Liver (tissue), 9 donors: Measurements from ENCODE around the gene ASIC4. TPM values are rescaled to one million over a fixed set of nuclear protein-coding genes. Genes with fewer than 3 reads are reported as not detected.

Experiments
- DNase-seq: peaks from one replicate; pipeline ENCODE4 v3.0.0-alpha.2; 2017; ENCODE audit warnings: low spot score
- H3K27ac ChIP-seq, 2 donors: one replicate each; pipeline ENCODE4 v1.7.0; 2013; ENCODE audit warnings: inconsistent platforms in 2 of 2, low read length in 2 of 2, control low read depth in 1 of 2, low read depth in 1 of 2, mild to moderate bottlenecking in 1 of 2
- H3K27me3 ChIP-seq, 4 donors: one replicate each; pipeline versions ENCODE4 v1.6.1 to v1.7.0; 2013; ENCODE audit warnings: low read length in 3 of 4, inconsistent platforms in 1 of 4, mild to moderate bottlenecking in 1 of 4, moderate library complexity in 1 of 4; ENCODE audit not compliant: control insufficient read depth in 4 of 4, insufficient read depth in 4 of 4
- H3K36me3 ChIP-seq, 4 donors: one replicate each; pipeline versions ENCODE4 v1.6.1 to v1.7.0; 2013; ENCODE audit warnings: low read length in 3 of 4, mild to moderate bottlenecking in 3 of 4, low read depth in 1 of 4, moderate library complexity in 1 of 4; ENCODE audit not compliant: control insufficient read depth in 4 of 4, insufficient read depth in 3 of 4
- H3K4me1 ChIP-seq, 4 donors: one replicate each; pipeline versions ENCODE4 v1.6.1 to v1.7.0; 2013; ENCODE audit warnings: low read length in 3 of 4, mild to moderate bottlenecking in 3 of 4, moderate library complexity in 1 of 4; ENCODE audit not compliant: control insufficient read depth in 4 of 4, insufficient read depth in 4 of 4
- H3K4me3 ChIP-seq, 3 donors: one replicate each; pipeline versions ENCODE4 v1.6.1 to v1.7.0; 2013; ENCODE audit warnings: low read length in 3 of 3, control low read depth in 1 of 3, low read depth in 1 of 3, mild to moderate bottlenecking in 1 of 3
- H3K9ac ChIP-seq, 2 donors: one replicate each; pipeline ENCODE4 v1.7.0; 2013; ENCODE audit warnings: low read length in 2 of 2, mild to moderate bottlenecking in 2 of 2, moderate library complexity in 2 of 2, control low read depth in 1 of 2, low read depth in 1 of 2
- H3K9me3 ChIP-seq, 4 donors: one replicate each; pipeline versions ENCODE4 v1.6.1 to v1.7.0; 2013; ENCODE audit warnings: low read length in 3 of 4; ENCODE audit not compliant: control insufficient read depth in 4 of 4
- CTCF ChIP-seq: fragments of 150-350 bp; IDR thresholded peaks from 2 replicates; pipeline ENCODE4 v1.5.1; 2017; ENCODE audit warnings: improper control_type of control experiment, low read depth, low read length; ENCODE audit not compliant: missing input control
- EGR1 ChIP-seq, 2 donors: IDR thresholded peaks; 2 replicates each; pipeline ENCODE4 v1.6.1; 2016 to 2018; ENCODE audit warnings: antibody characterized with exemption in 2 of 2, low read depth in 2 of 2
- FOXA2 ChIP-seq: IDR thresholded peaks from 2 replicates; pipeline ENCODE4 v1.6.1; 2016; ENCODE audit warnings: antibody characterized with exemption
- HNF4A ChIP-seq, 2 donors: conservative IDR thresholded peaks; 2 replicates each; pipeline ENCODE4 v1.6.1; 2016; ENCODE audit warnings: antibody characterized with exemption in 2 of 2, mild to moderate bottlenecking in 2 of 2
- HNF4G ChIP-seq: IDR thresholded peaks from 2 replicates; pipeline ENCODE4 v1.6.1; 2016; ENCODE audit warnings: antibody characterized with exemption
- JUND ChIP-seq, 2 donors: IDR thresholded peaks; 2 replicates each; pipeline ENCODE4 v1.6.1; 2016; ENCODE audit warnings: antibody characterized with exemption in 2 of 2
- MAX ChIP-seq: IDR thresholded peaks from 2 replicates; pipeline ENCODE4 v1.6.1; 2016; ENCODE audit warnings: antibody characterized with exemption
- NR2F2 ChIP-seq: IDR thresholded peaks from 2 replicates; pipeline ENCODE4 v1.6.1; 2016; ENCODE audit warnings: antibody characterized with exemption
- RAD21 ChIP-seq, 2 donors: IDR thresholded peaks; 2 replicates each; pipeline ENCODE4 v1.6.1; 2016; ENCODE audit warnings: antibody characterized with exemption in 2 of 2, mild to moderate bottlenecking in 2 of 2
- RXRA ChIP-seq, 2 donors: IDR thresholded peaks; 2 replicates each; pipeline ENCODE4 v1.6.1; 2017 to 2018; ENCODE audit warnings: antibody characterized with exemption in 2 of 2, mild to moderate bottlenecking in 1 of 2
- TAF1 ChIP-seq: conservative IDR thresholded peaks from 2 replicates; pipeline ENCODE4 v1.6.1; 2016; ENCODE audit warnings: antibody characterized with exemption, mild to moderate bottlenecking
- YY1 ChIP-seq: IDR thresholded peaks from 2 replicates; pipeline ENCODE4 v1.6.1; 2016; ENCODE audit warnings: antibody characterized with exemption, mild to moderate bottlenecking
- WGBS: extraction: QIAGEN DNeasy Blood & Tissue Kit; methylation state at CpG from one replicate; pipeline ENCODE4 v1.1.7; 2013; 5-methylcytosine and 5-hydroxymethylcytosine counted together
- polyA plus RNA-seq, 2 donors: library from polyadenylated mRNA; stranded (reverse) in 1 of 2; unstranded in 1 of 2; fragments of 200-250 nt in 1 of 2; fragments of >200 nt in 1 of 2; fragmentation: Nextera tagmentation in 1 of 2; extraction: Ambion mirVana in 1 of 2; gene quantifications; one replicate each; pipeline versions ENCODE4 v1.2.1 to v1.2.3, GENCODE V29; 2013 to 2015
- total RNA-seq, 2 donors: library from RNA; depleted of rRNA; stranded (reverse); fragments of >200 nt; gene quantifications; one replicate each; pipeline ENCODE4 v1.2.3, GENCODE V29; 2014
- TF ChIP-seq, protein P1 (sequence below): IDR thresholded peaks from 2 replicates; pipeline ENCODE4 v1.6.1; 2016; ENCODE audit warnings: antibody characterized with exemption
- TF ChIP-seq, protein P2 (sequence below): IDR thresholded peaks from 2 replicates; pipeline ENCODE4 v1.6.1; 2016; ENCODE audit warnings: antibody characterized with exemption
- donor health status: healthy.
- donor health status: healthy.
- donor health status: healthy.
- donor health status: healthy.
- donor health status: healthy.

Gene ASIC4
- total and polyA plus RNA-seq, 4 donors, result 0.08 to 1.5 TPM; not detected in 2

DNA sequence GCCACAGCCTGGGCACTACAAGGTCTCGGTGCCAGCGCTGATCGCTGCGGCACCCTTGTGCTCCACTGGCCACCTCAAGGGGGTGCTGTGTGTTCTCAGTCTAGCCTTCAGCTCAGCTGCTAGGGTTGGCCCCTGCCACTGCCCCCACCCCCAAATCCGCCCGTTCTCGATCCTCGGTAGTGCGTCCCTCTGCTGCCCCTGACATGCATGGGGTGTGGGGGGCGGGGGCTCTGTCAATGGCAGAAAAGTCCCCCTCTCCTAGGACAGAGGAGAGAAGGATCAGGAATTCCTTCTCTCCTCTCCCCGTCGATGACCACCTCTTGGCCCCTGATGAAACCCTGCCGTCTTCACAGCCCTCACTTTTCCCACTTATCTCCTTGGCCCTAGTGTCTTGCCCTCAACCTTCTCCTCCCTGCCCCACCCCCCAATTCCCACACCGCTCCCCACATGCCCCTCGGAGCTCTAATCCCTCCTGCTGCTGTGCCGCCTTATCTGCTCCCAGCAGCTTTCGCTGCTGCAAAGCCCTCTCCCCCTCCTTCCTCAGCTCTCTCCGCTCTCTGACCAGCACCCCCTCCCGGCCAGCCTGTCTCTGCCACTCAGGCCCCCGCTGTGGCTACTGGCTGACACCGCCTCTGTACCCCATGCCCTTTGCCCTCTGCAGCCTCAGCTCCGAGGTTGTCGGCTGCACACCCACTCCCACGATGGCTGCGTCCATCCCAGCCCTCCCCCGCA lies 4.3 kb upstream of the ASIC4 start:
- no peak overlapping the region for H3K4me3 ChIP-seq
- no peak overlapping the region for H3K27ac ChIP-seq
- H3K9me3 ChIP-seq, result no peaks in the 10 kb centered on the region
- peaks cover 0 to 13% (median 7%) of the 10 kb centered on the region in 4 donors for H3K36me3 ChIP-seq
- H3K4me1 ChIP-seq, result peaks cover 0 to 9% (median 6%) of the 10 kb centered on the region in 4 donors
- TF ChIP-seq RXRA (IDR thresholded peaks at IDR 0.05) (no peak), HNF4A (conservative IDR thresholded peaks at IDR 0.05) (no peak), CTCF (peak; percentile 45), EGR1 (IDR thresholded peaks at IDR 0.05; ENCODE audit: low read depth in 2 of 2) (no peak)
- WGBS, result 1% methylated on average over 26 of the region's 26 CpGs
- DNase-seq, result peak; percentile 83
- no peaks in the 10 kb centered on the region for H3K27me3 ChIP-seq
- H3K9ac ChIP-seq, result no peak overlapping the region

DNA sequence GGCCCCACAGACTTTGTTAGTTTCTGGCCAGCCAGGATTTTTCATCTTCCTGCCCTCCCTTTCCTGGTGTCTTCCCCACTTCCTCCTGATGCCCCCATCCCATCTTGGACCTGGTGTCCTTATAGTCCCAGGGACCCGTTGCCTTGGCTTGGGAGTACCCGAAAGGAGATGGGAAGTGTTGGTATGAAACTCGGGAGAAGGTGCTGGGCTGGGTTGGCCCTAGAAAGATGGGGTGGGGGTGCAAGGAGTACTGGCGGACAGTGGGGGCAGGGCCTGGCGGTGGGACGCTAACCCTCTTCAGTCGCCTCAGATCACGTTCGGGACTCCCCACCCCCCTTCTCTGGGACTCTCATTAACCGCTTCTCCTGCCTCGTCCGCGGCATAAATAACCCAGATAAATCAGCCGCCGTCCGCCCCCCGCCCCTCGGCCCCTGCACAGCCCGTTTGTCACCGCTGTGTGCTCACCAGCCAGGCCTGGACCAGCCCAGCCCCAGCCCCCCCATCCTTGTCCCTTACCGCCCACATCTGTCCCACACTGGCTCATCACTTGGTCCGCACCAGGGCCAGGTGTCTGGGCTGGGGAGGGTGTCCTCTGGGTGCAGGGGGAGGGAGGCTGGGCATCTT lies 3.7 kb upstream of the ASIC4 start:
- Histone ChIP-seq H3K27ac (no peak overlapping the region), H3K4me1 (peaks cover 0 to 9% (median 6%) of the 10 kb centered on the region in 4 donors), H3K27me3 (no peaks in the 10 kb centered on the region), H3K36me3 (peaks cover 0 to 8% (median 5%) of the 10 kb centered on the region in 4 donors), H3K9me3 (no peaks in the 10 kb centered on the region), H3K4me3 (no peak overlapping the region), H3K9ac (no peak overlapping the region)
- TF ChIP-seq HNF4A (conservative IDR thresholded peaks at IDR 0.05) (no peak), NR2F2 (no peak), CTCF (no peak), MAX (no peak), FOXA2 (no peak), JUND (IDR thresholded peaks at IDR 0.05) (no peak), YY1 (no peak), EGR1 (IDR thresholded peaks at IDR 0.05; ENCODE audit: low read depth in 2 of 2) (no peak), TAF1 (no peak), RAD21 (IDR thresholded peaks at IDR 0.05) (no peak), HNF4G (no peak)
- TF ChIP-seq, protein P1, sequence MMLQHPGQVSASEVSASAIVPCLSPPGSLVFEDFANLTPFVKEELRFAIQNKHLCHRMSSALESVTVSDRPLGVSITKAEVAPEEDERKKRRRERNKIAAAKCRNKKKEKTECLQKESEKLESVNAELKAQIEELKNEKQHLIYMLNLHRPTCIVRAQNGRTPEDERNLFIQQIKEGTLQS, result no peak
- TF ChIP-seq, protein P2, sequence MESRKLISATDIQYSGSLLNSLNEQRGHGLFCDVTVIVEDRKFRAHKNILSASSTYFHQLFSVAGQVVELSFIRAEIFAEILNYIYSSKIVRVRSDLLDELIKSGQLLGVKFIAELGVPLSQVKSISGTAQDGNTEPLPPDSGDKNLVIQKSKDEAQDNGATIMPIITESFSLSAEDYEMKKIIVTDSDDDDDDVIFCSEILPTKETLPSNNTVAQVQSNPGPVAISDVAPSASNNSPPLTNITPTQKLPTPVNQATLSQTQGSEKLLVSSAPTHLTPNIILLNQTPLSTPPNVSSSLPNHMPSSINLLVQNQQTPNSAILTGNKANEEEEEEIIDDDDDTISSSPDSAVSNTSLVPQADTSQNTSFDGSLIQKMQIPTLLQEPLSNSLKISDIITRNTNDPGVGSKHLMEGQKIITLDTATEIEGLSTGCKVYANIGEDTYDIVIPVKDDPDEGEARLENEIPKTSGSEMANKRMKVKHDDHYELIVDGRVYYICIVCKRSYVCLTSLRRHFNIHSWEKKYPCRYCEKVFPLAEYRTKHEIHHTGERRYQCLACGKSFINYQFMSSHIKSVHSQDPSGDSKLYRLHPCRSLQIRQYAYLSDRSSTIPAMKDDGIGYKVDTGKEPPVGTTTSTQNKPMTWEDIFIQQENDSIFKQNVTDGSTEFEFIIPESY, result no peak
- no peak for DNase-seq
- 25% methylated on average over 22 of the region's 22 CpGs for WGBS
